HG03097 (cell line): ENCODE data around the gene TDRD1.

Experiments
- ATAC-seq: cut with Tn5 transposase; IDR thresholded peaks from one replicate; pipeline ENCODE4 v1.9.1; 2021; ENCODE audit not compliant: unreplicated experiment, low FRiP score

TDRD1 gene

DNA sequence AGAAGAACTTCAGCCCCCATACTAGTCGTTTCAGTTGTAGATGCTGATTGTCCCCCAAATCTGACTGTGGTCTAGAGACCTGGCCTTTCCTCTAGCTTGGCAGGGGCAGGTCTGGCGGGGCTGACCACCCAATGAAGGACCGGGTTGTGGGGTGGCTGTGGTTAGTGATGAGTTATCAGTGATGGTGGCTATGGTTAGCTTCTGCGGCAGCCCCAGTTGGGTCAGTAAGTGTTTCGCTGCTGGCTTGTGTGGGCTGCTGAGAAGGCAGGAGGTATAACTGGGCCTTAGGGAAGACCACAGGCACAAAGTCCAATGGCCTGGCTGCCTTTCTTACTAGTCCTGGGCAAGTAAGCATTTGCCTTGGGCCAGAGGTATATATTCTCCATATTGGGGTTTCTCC lies 81.2 kb downstream of the TDRD1 start:
- ATAC-seq = no peak

DNA sequence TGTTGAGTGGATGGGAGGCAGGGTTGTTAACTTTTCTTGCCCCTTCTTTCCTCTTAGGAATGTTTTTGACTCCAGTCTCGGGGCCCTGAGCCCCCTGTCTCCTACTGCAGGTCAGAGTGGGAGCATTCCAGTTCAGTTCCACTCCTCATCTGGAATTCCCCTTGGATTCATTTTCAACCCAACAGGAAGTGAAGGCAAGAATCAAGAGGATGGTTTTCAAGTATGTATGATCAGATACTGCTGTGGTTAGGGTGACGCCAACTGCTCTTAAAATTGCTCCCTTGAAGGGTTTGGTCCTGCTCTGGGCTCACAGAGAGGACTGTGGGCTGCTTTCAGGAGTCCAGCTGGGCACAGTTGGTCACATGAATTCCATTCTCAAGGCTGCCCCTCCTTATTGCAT lies 81.9 kb downstream of the TDRD1 start:
- ATAC-seq = no peak

DNA sequence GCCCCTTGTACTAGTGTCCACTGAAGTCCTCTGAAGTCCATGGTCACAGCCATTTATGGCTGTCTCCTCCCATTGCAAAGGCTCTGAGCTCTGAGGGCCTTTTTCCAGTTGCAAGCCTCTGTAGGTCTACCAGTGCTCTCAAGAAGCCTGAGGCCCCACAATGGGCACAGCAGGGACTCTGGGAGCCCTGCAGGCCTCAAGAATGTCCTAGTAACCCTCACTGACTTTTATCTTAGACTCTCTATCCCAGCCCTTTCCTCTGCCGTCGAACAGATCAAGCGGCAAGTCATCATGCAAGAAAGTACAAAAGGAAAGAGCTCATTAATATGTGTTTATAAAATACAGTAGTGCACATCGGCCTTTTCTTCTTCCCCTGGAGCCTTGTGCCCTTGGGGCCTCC lies 83.3 kb downstream of the TDRD1 start:
- no peak for ATAC-seq

DNA sequence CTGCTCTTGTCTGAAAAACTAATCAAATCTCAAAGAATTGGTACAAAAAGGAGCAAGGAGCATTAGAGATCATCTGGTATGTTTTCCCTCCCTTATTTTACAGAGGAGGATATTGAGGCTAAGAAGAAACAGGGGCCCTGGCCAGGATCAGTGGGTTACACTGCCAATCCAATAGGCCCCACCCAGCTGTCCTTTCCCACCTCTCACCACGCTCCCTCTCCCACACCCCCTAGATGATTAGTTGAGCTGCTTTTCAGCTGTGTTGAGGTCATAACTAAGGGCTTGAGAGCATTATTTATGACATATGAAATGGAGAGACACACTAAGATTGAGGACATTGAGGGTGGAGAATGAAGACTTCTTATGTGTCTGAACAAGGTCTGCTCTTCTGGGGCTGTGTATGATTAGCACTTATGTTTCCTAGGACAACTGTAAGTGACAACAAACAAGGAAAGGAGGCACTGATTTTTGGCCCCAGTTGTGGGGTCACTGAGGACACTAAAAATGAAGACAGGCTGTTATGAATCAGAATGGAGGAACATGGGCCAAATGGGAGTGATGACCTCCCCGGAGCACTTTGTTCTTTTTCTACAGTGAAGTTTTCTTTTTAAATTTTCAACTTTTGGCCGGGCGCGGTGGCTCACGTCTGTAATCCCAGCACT lies 86.4 kb downstream of the TDRD1 start:
- ATAC-seq = no peak

DNA sequence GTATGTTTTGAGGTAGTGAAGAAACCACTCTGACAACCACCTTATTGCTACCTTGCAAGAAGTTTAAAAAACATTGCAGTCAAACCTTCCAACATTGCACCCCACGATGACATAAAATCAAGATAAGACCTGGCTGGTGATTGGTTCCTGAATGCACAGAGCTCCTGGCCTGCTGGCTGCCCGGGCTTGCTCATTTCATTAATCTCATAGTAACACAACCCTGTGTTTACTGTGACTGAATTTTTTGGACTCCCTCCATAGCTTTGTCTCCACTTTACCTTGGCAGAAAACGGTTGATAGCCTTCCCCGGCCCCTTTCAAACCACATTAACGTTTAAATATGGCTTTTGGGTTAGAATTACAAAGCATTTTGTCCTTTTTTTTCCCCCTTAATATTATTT lies 87.4 kb downstream of the TDRD1 start:
- no peak for ATAC-seq

- ATAC-seq = no peak
Observed at GRCh38 chr10:114271075-114271778, 92.1 kb downstream of the TDRD1 start.

DNA sequence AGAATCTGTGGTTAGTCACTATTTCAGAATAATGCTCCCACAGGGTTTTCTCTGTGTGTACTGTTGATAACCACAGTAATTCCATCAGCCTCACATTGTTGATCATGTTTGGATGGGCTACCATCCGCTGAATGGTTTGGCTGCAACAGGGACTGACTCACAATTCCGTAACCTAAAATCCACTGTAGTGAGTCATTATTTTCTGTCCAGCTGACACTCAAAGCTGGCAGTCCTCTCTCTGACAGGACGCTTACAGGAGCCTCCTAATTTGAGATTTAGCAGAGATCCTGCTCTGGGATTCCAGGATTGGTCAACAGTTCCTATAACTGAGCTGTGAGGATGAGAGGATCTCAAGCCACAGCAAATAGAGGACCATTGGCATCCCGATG lies 92.6 kb downstream of the TDRD1 start:
- ATAC-seq = no peak

DNA sequence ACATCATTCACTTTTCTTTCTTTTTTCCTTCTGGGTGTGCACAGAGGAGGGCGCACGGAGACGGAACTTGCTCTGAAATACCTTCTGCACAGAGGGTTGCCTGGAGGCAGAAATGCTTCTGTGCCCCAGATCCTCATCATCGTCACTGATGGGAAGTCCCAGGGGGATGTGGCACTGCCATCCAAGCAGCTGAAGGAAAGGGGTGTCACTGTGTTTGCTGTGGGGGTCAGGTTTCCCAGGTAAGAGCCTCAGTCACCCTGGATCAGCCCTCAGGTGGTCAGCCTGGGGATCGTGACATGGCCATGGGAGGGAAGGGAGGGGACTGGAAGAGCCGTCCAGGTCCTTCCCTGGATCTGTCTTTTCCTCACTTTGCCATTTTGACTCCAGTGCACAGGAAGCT lies 93.5 kb downstream of the TDRD1 start:
- no peak for ATAC-seq

DNA sequence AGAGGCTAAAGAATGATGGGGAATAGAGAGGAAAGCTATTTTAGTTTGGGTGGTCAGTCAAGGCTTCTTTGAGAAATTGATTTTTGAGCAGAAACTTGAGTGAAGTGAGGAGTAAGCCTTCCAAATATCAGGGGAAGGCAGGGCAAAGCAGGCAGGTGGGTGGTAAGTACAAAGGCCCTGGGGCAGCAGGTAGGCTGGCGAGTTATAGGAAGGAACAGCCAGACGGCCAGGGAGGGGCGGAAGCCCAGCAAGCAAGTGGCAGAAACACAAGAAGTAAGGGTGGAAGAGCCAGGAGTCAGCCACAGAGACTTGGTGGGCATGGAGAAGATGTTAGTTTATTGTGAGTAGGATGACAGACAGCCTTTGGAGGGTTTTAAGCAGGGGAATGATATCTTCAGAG lies 94.8 kb downstream of the TDRD1 start:
- no peak for ATAC-seq

DNA sequence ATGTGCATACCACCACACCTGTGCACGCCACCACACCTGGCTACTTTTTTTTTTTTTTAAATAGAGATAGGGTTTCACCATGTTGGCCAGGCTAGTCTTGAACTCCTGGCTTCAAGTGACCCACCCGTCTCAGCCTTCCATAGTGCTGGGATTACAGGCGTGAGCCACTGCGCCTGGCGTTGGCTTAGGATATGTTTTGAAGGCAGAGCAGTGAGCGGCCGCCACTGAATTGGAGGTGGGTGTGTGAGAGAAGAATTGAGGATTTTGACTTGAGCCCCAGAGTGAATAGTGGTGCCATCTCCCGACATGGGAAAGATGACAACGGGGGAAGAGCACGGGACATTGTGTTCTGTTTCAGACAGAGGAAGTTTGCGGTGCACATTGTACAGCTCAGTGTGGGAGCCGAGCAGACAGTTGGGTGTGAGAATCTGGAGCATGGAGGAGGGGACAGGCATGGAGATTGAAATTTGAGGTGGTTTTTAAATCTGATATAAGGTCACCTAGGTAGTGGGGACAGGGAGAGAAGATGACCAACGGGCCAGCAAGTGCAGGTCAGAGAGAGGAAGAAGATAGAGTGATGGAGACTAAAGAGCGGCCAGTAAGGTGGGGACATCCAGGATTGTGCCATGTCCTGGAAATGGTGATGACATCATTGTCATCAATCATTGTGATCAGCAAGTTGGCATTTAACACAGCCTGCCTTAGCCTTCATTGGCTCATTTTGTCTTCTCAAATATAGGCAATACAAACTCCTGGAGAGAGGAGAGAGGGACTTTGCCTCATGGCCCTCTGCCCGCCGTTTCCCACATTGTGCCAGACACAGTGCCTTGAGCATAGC lies 95.7 kb downstream of the TDRD1 start:
- ATAC-seq = no peak

DNA sequence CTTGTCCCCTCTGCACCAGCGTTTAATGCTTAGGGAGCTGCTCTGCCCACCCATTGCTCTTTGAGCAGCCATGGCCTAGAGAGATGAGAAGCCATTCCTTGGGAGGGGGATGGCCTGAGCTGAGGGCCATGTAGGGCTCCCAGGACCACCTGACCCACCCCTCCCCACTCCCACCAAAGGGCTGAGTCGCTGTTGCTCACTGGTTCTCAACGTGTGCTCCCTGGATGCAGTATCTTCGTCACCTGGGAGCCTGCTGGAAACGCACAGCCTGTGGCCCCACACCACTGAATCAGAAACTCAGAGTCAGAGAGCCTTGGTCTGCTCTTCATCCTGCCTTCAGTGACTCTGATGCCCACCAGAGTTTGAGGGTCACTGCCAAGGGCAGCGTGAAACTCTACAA lies 96.9 kb downstream of the TDRD1 start:
- no peak for ATAC-seq

- no peak for ATAC-seq
Observed at GRCh38 chr10:114276671-114277070, 97.5 kb downstream of the TDRD1 start.

DNA sequence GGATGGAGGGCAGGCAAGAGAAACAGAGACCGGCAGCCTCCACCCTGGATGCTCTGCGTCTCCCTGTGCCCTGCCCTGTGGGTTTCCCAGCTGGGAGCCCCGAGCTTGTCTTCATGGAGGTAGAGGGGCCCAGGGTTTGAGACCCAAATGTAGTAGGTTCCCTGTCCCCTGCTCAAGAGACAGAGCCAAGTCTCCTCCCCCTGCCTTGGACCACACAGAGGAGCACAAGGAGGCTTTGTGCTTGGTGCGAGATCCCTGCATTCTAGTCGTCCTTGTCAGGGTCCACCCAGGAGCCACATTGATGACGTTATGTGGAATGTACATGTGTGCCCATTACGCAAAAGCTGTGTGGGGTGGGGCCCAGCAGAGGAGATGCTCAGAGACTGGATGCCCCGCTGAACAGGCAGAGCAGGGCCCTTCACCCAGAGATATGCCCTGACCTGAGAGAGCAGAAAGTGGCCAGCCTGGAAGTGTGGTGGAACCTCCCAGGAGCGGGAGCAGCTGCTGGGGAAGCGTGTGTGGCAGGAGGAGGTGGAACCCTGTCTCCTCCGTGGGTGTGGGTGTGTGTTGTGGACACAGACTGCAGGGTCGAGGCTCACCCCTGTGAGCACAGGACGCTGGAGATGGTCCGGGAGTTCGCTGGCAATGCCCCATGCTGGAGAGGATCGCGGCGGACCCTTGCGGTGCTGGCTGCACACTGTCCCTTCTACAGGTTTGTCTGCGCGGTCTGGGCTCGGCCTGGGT lies 99.2 kb downstream of the TDRD1 start:
- ATAC-seq = no peak

GRCh38 chr10:114278884-114279191 lies 99.7 kb downstream of the TDRD1 start:
- ATAC-seq = no peak

- ATAC-seq = no peak
Observed at GRCh38 chr10:114279289-114279688, 100.1 kb downstream of the TDRD1 start.

DNA sequence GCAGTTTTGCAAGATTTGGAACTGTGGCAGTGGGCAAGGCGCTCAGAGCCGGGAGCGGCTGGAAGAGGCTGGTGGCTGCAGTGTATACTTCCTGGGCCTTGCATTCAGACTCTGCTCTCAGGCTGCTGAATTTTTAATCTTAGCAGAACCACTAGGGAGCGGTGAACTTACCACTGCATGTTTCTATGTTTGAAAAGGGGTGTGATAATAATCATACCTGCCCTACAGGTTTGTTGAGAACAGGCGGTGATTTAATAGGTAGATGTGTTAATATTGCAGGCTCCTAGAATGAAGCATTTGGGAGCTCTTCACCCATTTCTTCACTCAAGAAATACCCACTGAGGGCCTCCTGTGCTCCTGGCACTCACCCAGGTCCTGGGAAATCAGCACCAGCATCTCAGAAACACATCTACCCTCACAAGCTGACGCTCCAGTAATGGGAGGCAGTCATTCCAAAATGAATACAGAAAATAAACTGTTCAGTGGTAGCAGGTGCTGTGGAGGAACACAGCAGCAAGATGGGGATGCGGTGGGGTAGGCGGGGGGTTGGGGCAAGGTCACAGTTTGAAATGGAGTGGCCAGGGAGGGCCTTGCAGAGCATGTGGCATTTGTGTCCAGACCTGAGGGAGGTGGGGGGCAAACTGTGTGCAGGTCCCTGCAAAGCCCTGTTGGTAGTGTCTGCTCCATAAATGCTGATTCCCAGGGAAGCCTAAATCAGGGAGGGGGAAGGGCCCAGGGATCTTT lies 100.9 kb downstream of the TDRD1 start:
- no peak for ATAC-seq

GRCh38 chr10:114281006-114281405 lies 101.9 kb downstream of the TDRD1 start:
- ATAC-seq = no peak

GRCh38 chr10:114281461-114281860 lies 102.3 kb downstream of the TDRD1 start:
- no peak for ATAC-seq
